Lung (tissue), 12 donors: ENCODE data around the gene TBCD. TPM values are rescaled to one million over a fixed set of nuclear protein-coding genes. Genes with fewer than 3 reads are reported as not detected.

Source experiments
- ATAC-seq: fragments of 200-7000 bp; cut with Tn5 transposase; one replicate; pipeline ENCODE4 v1.9.1; 2020; ENCODE audit warnings: moderate number of reproducible peaks; ENCODE audit not compliant: insufficient read depth, low FRiP score
- DNase-seq, 3 donors: peaks; one replicate each; pipeline ENCODE4 v3.0.0-alpha.2; 2013 to 2017
- H3K27ac ChIP-seq, 2 donors: one replicate each; pipeline ENCODE4 v1.5.1; 2013; ENCODE audit warnings: mild to moderate bottlenecking in 2 of 2, moderate library complexity in 2 of 2, control low read depth in 1 of 2, inconsistent platforms in 1 of 2, low read depth in 1 of 2, low read length in 1 of 2
- H3K27me3 ChIP-seq, 3 donors: one replicate each; pipeline ENCODE4 v1.5.1; 2013; ENCODE audit warnings: low read length in 2 of 3; ENCODE audit not compliant: control insufficient read depth in 3 of 3, insufficient read depth in 3 of 3
- H3K36me3 ChIP-seq, 4 donors: one replicate each; pipeline ENCODE4 v1.5.1; 2013; ENCODE audit warnings: low read length in 4 of 4, mild to moderate bottlenecking in 1 of 4, moderate library complexity in 1 of 4; ENCODE audit not compliant: control insufficient read depth in 4 of 4, insufficient read depth in 4 of 4
- H3K4me1 ChIP-seq, 5 donors: one replicate each; pipeline ENCODE4 v1.5.1; 2013; ENCODE audit warnings: low read length in 5 of 5, mild to moderate bottlenecking in 2 of 5, moderate library complexity in 1 of 5; ENCODE audit not compliant: control insufficient read depth in 5 of 5, insufficient read depth in 5 of 5
- H3K4me3 ChIP-seq: one replicate; pipeline ENCODE4 v1.5.1; 2013; ENCODE audit warnings: mild to moderate bottlenecking, control low read depth, moderate library complexity
- H3K9ac ChIP-seq, 2 donors: one replicate each; pipeline ENCODE4 v1.5.1; 2013; ENCODE audit warnings: low read length in 2 of 2, control low read depth in 1 of 2; ENCODE audit not compliant: insufficient read depth in 1 of 2
- H3K9me3 ChIP-seq, 4 donors: one replicate each; pipeline ENCODE4 v1.5.1; 2013; ENCODE audit warnings: low read length in 3 of 4, mild to moderate bottlenecking in 1 of 4, moderate library complexity in 1 of 4; ENCODE audit not compliant: control insufficient read depth in 4 of 4, insufficient read depth in 3 of 4
- CTCF ChIP-seq: IDR thresholded peaks from 2 replicates; pipeline ENCODE4 v1.5.1; 2012; ENCODE audit warnings: mild to moderate bottlenecking; ENCODE audit errors: control extremely low read depth, extremely low read depth
- polyA plus RNA-seq, 2 donors: library from polyadenylated mRNA; stranded (reverse); fragments of 200-250 nt; gene quantifications; one replicate each; pipeline ENCODE4 v1.2.1, GENCODE V29; 2013
- total RNA-seq, 2 donors: library from RNA; depleted of rRNA in 1 of 2; stranded (reverse); fragments of >200 nt in 1 of 2; gene quantifications; one replicate each; pipeline ENCODE4 v1.2.1, GENCODE V29; 2014 to 2021
- donor health status: control.
- donor health status: control.
- donor health status: Bipolar disorder and iron deficiency.
- donor health status: healthy.
- donor health status: DM: yes; HTN: yes; CAD: no.

TBCD gene
- total and polyA plus RNA-seq, 4 donors = 57.6 to 119 (median 90.3) TPM

- no peaks in the 10 kb centered on the region for H3K9me3 ChIP-seq
- ATAC-seq (no peak), DNase-seq (no peak)
- H3K36me3 ChIP-seq = no peaks in the 10 kb centered on the region
- TF ChIP-seq CTCF = no peak
- H3K9ac ChIP-seq = no peak overlapping the region
- H3K4me1 ChIP-seq = no peaks in the 10 kb centered on the region
- no peaks in the 10 kb centered on the region for H3K27me3 ChIP-seq
- no peak overlapping the region for H3K27ac ChIP-seq
- H3K4me3 ChIP-seq = no peak overlapping the region
These were observed 241.1 kb downstream of the TBCD start for GRCh38 chr17:82993005-82993404.

Other genes with a start within 250 kb of the TBCD start
- 10 to 100 TPM; 40.4 to 59.8 TPM for gene FOXK2, start 232.3 kb upstream of the TBCD start, total RNA-seq
- 10 to 100 TPM; 23.4 to 26.4 TPM for gene FOXK2, start 232.3 kb upstream of the TBCD start, polyA plus RNA-seq
- gene WDR45B, start 103.6 kb upstream of the TBCD start, total RNA-seq = 10 to 100 TPM; 63.2 to 92.8 TPM
- 10 to 100 TPM; 39.6 to 66.7 TPM for gene WDR45B, start 103.6 kb upstream of the TBCD start, polyA plus RNA-seq
- 10 to 100 TPM; 10.3 to 12.2 TPM for gene RAB40B, start 53.4 kb upstream of the TBCD start, total RNA-seq
- 1 to 10 TPM; 4.9 to 7.8 TPM for gene RAB40B, start 53.4 kb upstream of the TBCD start, polyA plus RNA-seq
- 10 to 100 TPM; 22.8 to 27.6 TPM for gene FN3KRP, start 35.4 kb upstream of the TBCD start, total RNA-seq
- gene FN3KRP, start 35.4 kb upstream of the TBCD start, polyA plus RNA-seq = 10 to 100 TPM; 17.3 to 24.4 TPM
- gene FN3K, start 16.4 kb upstream of the TBCD start, total RNA-seq = 10 to 100 TPM; 16.1 to 21.0 TPM
- gene FN3K, start 16.4 kb upstream of the TBCD start, polyA plus RNA-seq = 10 to 100 TPM in 1 of 2 donors, 1 to 10 TPM in 1; 5.0 to 16.6 TPM
- 1 to 10 TPM; 1.5 to 4.4 TPM for gene ZNF750, start 88.0 kb downstream of the TBCD start, total RNA-seq
- gene ZNF750, start 88.0 kb downstream of the TBCD start, polyA plus RNA-seq = 1 to 10 TPM; 1.3 to 2.2 TPM